ENCODE results near the gene C6orf89. TPM values are rescaled to one million over a fixed set of nuclear protein-coding genes. Genes with fewer than 3 reads are reported as not detected.
A peak's percentile ranks its signal among the peaks of the same experiment; 100 is the strongest.

The C6orf89 gene
- total RNA-seq, 1 experiment from 2014 or later = 11.8 TPM

DNA sequence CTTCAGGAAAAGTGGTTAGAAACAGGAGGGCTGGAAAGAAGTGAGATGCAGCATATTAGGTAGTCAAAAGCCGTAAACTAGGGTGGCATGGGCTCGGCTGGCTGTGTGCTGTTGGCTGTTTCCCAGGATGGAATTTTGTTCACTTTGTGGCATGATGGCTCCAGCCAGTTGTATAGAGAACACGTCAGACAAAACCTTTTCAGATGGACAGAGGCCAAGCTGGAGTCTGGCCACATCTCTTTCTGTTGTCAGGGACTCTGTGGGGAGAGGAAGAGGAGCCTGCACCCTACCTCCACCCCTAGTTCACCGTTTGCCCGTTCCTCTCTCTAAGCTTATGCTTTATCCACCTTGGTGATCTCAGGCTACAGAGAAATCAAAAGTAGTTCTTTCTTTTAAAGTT lies 22.0 kb downstream of the C6orf89 start:
- no CpG with 5 or more reads among the region's 5 CpGs for WGBS (ENCODE audit: extremely low coverage, insufficient read length, low lambda C conversion rate)
- Histone ChIP-seq H3K27ac (ENCODE audit: insufficient read length, low read depth, low read length) (no peak overlapping the region), H3K27me3 (ENCODE audit: insufficient read depth, low read length) (no peaks in the 10 kb centered on the region), H4K8ac (replicated peaks; ENCODE audit: insufficient read length, low read depth, low read length) (no peak overlapping the region), H3K79me2 (ENCODE audit: insufficient read depth, low read length) (no peaks in the 10 kb centered on the region), H3T11ph (ENCODE audit: low read length) (no peak overlapping the region), H3K79me1 (ENCODE audit: insufficient read depth, low read depth, low read length, poor library complexity, severe bottlenecking) (no peaks in the 10 kb centered on the region), H3K23ac (ENCODE audit: insufficient read length, low read depth, low read length) (no peak overlapping the region), H3K9me3 (ENCODE audit: control insufficient read depth, low read depth, low read length) (no peaks in the 10 kb centered on the region), H3K4me1 (ENCODE audit: insufficient read depth, low read length) (peaks cover 2% of the 10 kb centered on the region; the same call in 1 of the 2 replicates), H3K9ac (ENCODE audit: extremely low read depth, insufficient read length, low read length) (no peak overlapping the region), H4K20me1 (ENCODE audit: control insufficient read depth, insufficient read depth, insufficient read length) (no peaks in the 10 kb centered on the region), H2BK12ac (ENCODE audit: insufficient read length, low read depth, low read length) (no peak overlapping the region), H3K56ac (ENCODE audit: insufficient read length, low read depth, low read length) (no peak overlapping the region), H3K23me2 (ENCODE audit: insufficient read length, low read depth, low read length, poor library complexity, severe bottlenecking) (no peaks in the 10 kb centered on the region), H2BK120ac (ENCODE audit: low read depth, low read length, poor library complexity, severe bottlenecking) (no peak overlapping the region), H4K5ac (ENCODE audit: insufficient read length, low read depth, low read length) (no peak overlapping the region), H2AK5ac (ENCODE audit: insufficient read length, low read length) (no peak overlapping the region), H3K4me2 (ENCODE audit: insufficient read depth, insufficient read length, low read length) (no peak overlapping the region), H2BK5ac (ENCODE audit: insufficient read length, low read length) (no peak overlapping the region), H2BK20ac (ENCODE audit: low read depth, low read length, poor library complexity, severe bottlenecking) (no peak overlapping the region), H3K18ac (ENCODE audit: insufficient read length, low read depth, low read length) (no peak overlapping the region), H2AFZ (ENCODE audit: low read length) (no peak overlapping the region), H4K91ac (ENCODE audit: insufficient read length, low read depth, low read length) (no peak overlapping the region), H2BK15ac (ENCODE audit: low read depth, low read length) (no peak overlapping the region), H3K4ac (ENCODE audit: low read depth, low read length) (no peak overlapping the region), H3K14ac (ENCODE audit: insufficient read depth, low read length) (no peak overlapping the region)
- Mint-ChIP-seq H3K4me3 (no peak overlapping the region), H3K27ac (peak overlapping the region in 1 of 3 experiments; percentile 52; a peak in 2 of 7 replicates), H3K36me3 (ENCODE audit: insufficient read depth in 1 of 3, low read depth in 3 of 3) (peaks cover 0 to 3% (median 0%) of the 10 kb centered on the region in 3 experiments; a peak in 2 of 7 replicates), H3K27me3 (ENCODE audit: low read depth) (no peaks in the 10 kb centered on the region), H3K9me3 (no peaks in the 10 kb centered on the region), H3K4me1 (peaks cover 0 to 6% of the 10 kb centered on the region in 2 experiments; a peak in 2 of 4 replicates)
- TF ChIP-seq, protein P1, sequence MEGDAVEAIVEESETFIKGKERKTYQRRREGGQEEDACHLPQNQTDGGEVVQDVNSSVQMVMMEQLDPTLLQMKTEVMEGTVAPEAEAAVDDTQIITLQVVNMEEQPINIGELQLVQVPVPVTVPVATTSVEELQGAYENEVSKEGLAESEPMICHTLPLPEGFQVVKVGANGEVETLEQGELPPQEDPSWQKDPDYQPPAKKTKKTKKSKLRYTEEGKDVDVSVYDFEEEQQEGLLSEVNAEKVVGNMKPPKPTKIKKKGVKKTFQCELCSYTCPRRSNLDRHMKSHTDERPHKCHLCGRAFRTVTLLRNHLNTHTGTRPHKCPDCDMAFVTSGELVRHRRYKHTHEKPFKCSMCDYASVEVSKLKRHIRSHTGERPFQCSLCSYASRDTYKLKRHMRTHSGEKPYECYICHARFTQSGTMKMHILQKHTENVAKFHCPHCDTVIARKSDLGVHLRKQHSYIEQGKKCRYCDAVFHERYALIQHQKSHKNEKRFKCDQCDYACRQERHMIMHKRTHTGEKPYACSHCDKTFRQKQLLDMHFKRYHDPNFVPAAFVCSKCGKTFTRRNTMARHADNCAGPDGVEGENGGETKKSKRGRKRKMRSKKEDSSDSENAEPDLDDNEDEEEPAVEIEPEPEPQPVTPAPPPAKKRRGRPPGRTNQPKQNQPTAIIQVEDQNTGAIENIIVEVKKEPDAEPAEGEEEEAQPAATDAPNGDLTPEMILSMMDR (conservative IDR thresholded peaks at IDR 0.05) = no peak
- no peak for DNase-seq

Measured in H9 (cell line).